NOMO-1 treated with dmso at 0.1 percent for 144 hours (cell line): ENCODE measurements around the gene LIMA1.
"Not testable (repeated sequence)": the region's sequence is repeated elsewhere in the genome, so short reads cannot be mapped to it uniquely, and the experiment has no call there.

Source experiments
- DNase-seq: peaks from one replicate; lab custom pipeline; 2025; ENCODE audit not compliant: unreplicated experiment; lab: John Stamatoyannopoulos, UW

Gene LIMA1

DNA sequence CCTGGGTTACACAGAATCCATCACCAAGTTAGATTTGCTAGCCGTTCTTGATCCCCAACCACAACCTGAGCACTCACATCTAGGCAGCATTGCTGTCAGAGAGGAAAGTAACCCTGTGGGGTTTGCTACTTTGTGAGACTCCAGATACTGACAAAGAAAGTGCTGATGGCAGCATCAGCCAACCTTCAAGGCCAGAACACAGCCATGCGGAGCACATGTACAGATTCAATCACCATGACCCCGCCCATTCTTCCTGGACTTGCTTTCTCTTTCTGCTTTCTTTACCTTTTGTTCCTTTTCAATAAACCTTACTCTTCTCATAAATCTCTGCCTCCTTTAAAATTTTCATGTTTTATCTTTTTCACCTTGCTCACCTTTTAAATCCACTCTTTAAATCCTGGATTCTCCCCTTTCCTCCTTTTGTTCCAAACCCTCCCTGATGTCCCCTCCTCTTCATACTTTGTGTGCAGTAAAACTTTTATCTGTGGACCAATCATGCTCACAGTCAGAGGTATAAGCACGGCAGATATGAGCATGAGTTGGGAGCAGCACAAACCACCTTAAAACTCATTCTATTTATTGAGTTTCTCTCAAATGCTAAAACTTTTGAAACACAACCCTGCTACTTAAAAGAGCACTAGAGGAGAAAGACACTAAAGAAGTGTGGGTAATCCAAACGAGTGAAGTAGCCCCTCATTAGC, 94.3 kb downstream of the LIMA1 start:
- DNase-seq = no peak

DNA sequence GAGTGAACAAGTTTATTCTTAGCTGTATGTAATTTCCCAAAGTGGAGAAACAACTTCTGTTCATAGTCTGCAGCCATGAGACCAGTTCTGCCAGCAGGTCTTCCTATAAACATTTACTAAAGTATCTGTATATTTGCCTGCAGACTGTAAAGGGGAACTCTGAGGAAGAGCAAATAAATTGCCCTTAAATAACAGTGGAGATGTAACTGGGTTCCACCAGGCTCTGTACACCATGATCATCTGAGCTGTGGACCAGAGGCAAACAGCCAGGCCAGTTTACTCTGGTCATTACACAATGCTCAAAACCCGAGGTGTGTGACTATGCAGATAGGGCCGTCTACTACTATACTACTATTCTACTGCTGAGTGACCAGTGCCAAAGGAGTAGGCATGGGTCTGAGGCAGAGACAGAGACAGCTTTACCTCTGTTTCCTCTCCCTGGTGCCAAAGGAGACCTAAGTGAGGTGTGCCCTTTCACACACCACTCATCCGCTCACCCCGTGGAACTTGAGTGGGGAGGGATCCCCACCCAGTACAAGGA, 95.0 kb downstream of the LIMA1 start:
- no peak for DNase-seq

DNA sequence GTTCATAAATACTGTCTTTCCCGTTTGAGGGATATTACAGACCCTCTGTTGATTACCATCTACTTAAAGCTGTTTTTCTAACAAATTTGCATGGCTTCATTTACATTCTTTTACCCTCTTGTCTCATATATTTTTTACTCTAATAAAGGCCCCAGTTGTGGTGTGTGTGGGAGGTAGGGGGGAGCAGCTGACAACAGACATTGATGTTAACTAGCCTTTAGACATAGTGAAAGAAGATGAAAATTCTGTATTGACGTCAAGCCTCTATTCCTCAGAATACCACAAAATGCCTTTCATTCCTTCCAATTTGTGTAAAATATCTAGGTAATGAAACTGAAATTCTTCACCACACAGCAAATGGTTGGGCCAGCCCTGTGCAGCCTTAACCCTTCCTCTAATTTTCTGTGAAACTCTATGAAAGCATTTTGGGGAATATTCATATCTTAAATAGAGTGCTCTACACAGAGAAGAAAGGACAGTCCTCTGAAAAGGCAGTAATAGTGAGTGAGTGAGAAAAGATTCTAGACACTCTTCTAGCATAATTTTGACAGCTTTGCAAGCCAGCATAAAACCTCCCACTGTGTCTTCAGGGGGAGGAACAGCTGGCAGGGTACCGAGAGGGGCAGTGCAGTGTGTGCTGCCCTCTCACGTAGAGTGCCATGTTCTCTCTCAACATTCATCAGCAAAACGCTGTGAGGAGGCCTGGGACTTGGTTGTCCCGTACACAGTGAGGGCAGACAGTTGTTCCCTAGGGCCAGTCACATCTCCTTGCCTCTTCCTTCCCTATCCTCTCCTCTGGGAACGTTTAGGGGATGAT, 96.0 kb downstream of the LIMA1 start:
- no peak for DNase-seq

DNA sequence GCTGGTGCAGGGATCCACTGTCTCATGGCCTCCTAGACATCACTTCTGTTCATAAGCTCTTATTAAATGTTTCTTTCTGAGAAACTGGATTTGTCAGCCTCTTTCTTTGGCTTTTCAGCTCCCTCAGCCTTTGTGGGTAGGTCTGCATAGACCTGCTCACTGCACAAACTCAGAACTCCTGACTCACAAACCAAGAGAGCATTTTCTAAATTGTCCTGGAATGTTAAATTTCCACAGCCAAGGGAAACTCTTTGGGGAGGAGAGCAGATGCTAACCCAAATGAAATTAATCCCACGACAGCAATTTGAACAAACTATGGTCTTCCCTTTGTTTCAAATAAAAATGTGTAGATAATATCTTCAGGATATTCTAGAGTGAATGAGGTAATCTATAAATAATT, 96.6 kb downstream of the LIMA1 start:
- no peak for DNase-seq

DNA sequence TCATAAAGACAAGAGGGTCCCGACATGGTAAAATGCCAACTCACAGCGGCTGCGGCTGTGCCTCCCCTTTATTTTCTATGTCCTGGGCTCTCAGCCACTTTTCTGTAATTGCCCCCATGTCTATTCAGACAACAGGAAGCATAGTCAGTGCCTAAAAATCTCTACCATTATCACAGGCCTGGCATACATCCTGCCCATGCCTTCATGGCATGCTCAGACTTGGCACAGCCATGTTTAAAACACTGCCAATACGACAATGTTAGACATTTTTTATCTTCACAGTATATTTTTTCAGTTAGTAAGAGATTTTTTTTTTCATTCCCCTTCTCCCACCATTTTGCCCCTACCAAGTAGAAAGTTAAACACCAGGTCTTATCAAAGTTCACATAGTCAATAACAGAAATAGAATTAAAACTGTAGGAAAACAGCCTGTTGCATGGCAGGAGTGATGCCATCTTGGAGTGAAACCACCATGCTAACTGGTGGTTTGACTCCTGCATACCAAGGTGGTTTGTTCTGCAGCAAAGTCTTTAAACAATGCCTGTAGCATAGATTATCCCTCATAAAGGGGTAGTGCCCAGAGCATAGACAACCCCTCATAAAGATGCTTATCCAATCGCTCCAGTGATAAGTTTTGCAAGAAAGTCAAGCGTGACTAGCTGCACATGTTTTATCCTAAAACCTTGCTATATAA, 97.2 kb downstream of the LIMA1 start:
- no peak for DNase-seq

DNA sequence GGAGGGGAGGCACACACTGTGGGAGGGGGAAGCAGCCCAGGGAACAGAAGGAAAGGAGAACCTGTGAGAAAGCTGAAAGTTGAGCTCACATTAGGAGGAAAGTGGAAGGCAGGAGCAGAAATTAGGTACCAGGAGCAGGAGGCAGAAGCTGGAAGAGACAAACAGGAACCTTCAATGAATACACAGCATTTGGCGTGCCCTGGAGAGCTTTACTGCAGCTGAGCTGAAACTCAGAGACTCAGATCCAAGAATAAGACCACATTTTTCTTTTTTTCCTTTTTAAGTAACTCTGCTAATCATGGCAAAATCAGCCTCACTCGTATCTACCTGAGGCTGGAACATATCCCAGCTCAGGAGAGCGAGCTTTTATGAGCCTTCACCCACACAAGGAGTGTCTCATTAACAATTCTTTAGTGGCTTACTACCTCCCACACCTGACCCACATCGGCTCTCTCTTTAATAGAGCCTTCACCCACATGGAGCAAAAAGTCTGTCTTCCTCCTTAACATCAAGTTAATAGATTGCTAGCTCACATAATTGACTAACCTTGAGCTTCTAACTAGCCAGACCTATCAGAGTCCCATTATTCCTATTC, 97.9 kb downstream of the LIMA1 start:
- DNase-seq = no peak

DNA sequence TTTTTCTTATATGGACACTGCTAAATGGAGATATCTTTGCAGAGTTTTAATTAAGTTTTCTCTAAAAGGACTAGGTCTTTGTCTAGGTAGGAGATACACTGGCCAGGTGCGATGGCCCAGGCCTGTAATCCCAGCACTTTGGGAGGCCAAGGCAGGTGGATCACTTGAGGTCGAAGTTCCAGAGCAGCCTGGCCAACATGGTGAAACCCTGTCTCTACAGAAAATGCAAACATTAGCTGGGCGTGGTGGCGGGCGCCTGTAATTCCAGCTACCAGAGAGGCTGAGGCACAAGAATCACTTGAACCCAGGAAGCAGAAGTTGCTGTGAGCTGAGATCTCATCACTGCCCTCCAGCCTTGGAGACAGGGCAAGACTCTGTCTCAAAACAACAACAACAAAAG, 99.1 kb downstream of the LIMA1 start:
- no peak for DNase-seq

DNA sequence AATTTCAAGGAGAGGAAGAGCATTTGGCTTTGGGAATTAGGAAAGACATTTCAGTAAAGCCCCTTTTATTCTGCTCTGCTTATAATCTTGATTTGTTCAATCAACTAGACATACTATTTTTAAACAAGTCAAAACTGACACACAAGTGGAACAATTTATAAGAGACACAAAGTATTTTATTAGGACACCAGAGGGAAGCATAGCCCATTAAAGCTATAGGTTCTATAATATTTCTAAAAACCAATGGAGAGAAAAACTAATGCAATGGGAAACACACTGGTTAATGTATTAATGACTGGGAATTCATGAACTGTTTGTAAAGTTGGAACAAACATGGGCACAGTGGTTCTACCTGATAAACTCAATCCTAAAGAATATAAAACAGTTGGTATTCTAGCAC, 100.9 kb downstream of the LIMA1 start:
- DNase-seq = no peak

GRCh38 chr12:50181691-50182090, 101.6 kb downstream of the LIMA1 start:
- DNase-seq = no peak

- no peak for DNase-seq
Measured at GRCh38 chr12:50175716-50176026, 107.6 kb downstream of the LIMA1 start.

- no peak for DNase-seq
Measured at GRCh38 chr12:50174971-50175715, 108.2 kb downstream of the LIMA1 start.

DNA sequence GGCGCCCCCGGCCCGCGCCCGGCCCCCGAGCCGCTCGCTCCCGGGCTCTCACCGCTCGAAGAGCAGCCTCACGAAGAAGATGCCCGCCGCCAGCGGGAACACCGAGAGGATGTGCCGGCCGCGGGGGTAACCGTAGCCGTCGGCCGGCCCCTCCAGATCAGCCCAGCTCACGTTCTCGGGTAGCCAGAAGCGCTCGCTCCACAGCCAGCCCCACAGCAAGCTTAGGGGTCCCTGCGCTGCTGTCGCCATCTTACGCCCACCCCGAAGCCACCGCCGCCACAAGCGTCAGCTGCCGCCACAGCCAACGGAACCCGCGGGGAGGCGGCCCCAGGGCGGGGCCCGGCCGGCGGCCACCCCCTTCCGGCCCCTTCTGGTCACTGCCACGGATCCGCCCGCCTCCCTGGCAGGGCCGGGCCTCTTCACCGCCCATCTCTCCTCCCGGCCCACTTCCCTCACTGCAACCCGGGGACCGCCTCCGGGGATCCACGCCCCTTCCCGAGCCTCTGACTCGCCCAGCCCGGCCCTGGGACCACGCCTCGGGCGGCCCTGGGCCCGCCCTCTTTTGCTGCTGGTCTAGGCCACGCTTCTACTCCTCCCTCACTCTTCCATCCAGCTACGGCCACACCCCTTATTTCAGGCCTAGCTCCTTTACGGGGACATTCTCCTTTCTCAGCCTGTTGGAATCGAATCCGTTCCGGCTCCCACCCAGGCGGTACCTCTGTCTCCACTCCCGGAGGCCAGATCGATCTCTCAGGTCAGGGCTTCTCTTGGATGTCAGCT, 116.1 kb downstream of the LIMA1 start, which contains the start of gene CERS5:
Gene CERS5 (minus strand): TSS at position 321 of the 780 bp plus-strand sequence. CDS start 72 bp downstream, at position 249.
- peak; percentile 98 for DNase-seq

- DNase-seq = peak; percentile 25
Measured at GRCh38 chr12:50166799-50167048, 116.6 kb downstream of the LIMA1 start.

- no peak for DNase-seq
Measured at GRCh38 chr12:50164963-50165362, 118.4 kb downstream of the LIMA1 start.

DNA sequence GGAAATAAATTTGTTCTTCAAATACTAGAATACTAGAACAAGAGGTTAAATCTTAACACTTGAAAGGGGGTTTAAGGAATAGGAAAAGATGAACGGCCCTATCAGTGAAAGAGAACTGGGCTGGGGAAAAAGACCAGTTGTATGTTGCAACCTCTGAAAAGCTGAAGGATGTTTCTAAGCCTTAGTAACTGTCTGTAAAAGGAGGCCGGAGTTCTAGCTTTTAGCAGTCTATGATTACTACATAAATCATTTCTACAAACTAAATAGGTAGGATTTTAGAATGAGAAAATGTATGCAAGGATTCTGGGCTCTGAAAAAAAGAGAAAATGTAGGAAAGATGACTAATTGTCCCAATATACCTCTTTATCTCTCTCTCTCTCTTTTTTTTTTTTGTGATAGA, 121.1 kb downstream of the LIMA1 start:
- no peak for DNase-seq

- DNase-seq = no peak
Measured at GRCh38 chr12:50160643-50161042, 122.7 kb downstream of the LIMA1 start.

DNA sequence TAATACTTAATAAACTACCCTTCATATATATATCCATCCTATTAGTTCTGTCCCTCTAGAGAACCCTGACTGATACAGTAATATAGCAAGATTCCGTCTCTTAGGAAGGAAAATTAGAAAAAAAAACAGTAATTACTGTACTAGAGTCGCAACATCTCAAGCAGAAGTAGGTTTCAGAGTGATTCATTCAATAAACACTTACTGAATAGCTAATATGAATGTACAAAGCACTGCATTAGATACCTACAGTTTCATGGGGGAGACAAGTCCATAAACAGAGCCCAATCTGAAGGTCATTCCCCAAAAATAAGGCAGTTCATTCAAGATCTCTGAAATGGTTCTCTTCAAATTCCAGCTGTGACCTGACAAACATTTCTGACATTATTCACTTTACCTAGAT, 126.1 kb downstream of the LIMA1 start:
- DNase-seq = no peak

- DNase-seq = no peak
Measured at GRCh38 chr12:50156641-50157040, 126.7 kb downstream of the LIMA1 start.

- DNase-seq = not testable (repeated sequence)
Measured at GRCh38 chr12:50154947-50155346, 128.4 kb downstream of the LIMA1 start.

- DNase-seq = no peak
Measured at GRCh38 chr12:50151047-50151687, 132.2 kb downstream of the LIMA1 start.
